ENCODE data around the gene BACH2. TPM values are rescaled to one million over a fixed set of nuclear protein-coding genes. Genes with fewer than 3 reads are reported as not detected.
"Not testable (repeated sequence)": the region's sequence is repeated elsewhere in the genome, so short reads cannot be mapped to it uniquely, and the experiment has no call there.

BACH2 gene
- 79.6 and 90.4 TPM in 2 replicates for total RNA-seq

- ChIA-PET CTCF (interaction anchor here (1.0 to 7.1 kb wide), 8 partner anchors 10 to 356 kb away, joined by 3 to 43 read pairs (median 4); no protein-coding TSS in a partner anchor), POLR2A (interaction anchor here (0.6 to 7.1 kb wide), 35 partner anchors 8 to 290 kb away, joined by 3 to 99 read pairs (median 4); partner anchors contain the start of gene MAP3K7)
- DNase-seq (peak; percentile 85), ATAC-seq (ENCODE audit: low read depth) (peak; percentile 76)
- intact Hi-C loops (cut with micrococcal nuclease), result loop anchor here (1.0 to 10.0 kb wide), 10 partner anchors 19 to 356 kb away; partner anchors contain the start of gene MAP3K7
- Mint-ChIP-seq H3K27me3 (no peaks in the 10 kb centered on the region), H3K27ac (peak within 1 kb of the TSS; percentile 89), H3K4me1 (peaks cover 55% of the 10 kb centered on the region), H3K4me3 (peak within 1 kb of the TSS; percentile 89), H3K36me3 (ENCODE audit: low read depth) (peaks cover 21% of the 10 kb centered on the region), H3K9me3 (no peaks in the 10 kb centered on the region)
- no peak for TF ChIP-seq CTCF (IDR thresholded peaks at IDR 0.05)
Observed at GRCh38 chr6:90296341-90297114, at the start of gene BACH2. TSS of gene BACH2 (minus strand) at chr6:90296843. CDS start at chr6:90008844, 287,999 bp downstream.

- ChIA-PET POLR2A (interaction anchor here (1.0 kb wide), 1 partner anchor 32 kb away, joined by 4 read pairs; no protein-coding TSS in a partner anchor), CTCF (no interaction called here)
- H3K36me3 Mint-ChIP-seq (ENCODE audit: low read depth), result no peaks in the 10 kb centered on the region
- no peak for ATAC-seq (ENCODE audit: low read depth)
- no peak overlapping the region for H3K4me3 Mint-ChIP-seq
- intact Hi-C loops (cut with micrococcal nuclease), result no loop called here
- H3K9me3 Mint-ChIP-seq, result peaks cover 2% of the 10 kb centered on the region
- H3K27ac Mint-ChIP-seq, result no peak overlapping the region
- no peak for TF ChIP-seq CTCF (IDR thresholded peaks at IDR 0.05)
- peaks cover 2% of the 10 kb centered on the region for H3K4me1 Mint-ChIP-seq
- H3K27me3 Mint-ChIP-seq, result no peaks in the 10 kb centered on the region
- DNase-seq, result no peak
Observed at GRCh38 chr6:90343576-90343975, 46.9 kb upstream of the BACH2 start.

GRCh38 chr6:90338409-90338808 is 41.8 kb upstream of the BACH2 start:
- POLR2A ChIA-PET, result no interaction called here
- Mint-ChIP-seq H3K9me3 (peaks cover 8% of the 10 kb centered on the region), H3K27ac (no peak overlapping the region), H3K36me3 (ENCODE audit: low read depth) (no peaks in the 10 kb centered on the region), H3K4me1 (no peaks in the 10 kb centered on the region), H3K27me3 (no peaks in the 10 kb centered on the region), H3K4me3 (no peak overlapping the region)
- CTCF ChIA-PET, result no interaction called here
- ATAC-seq (ENCODE audit: low read depth) (no peak), DNase-seq (no peak)
- TF ChIP-seq CTCF (IDR thresholded peaks at IDR 0.05), result no peak
- intact Hi-C loops (cut with micrococcal nuclease), result no loop called here

- peaks cover 8% of the 10 kb centered on the region for H3K9me3 Mint-ChIP-seq
- no peak for TF ChIP-seq CTCF (IDR thresholded peaks at IDR 0.05)
- intact Hi-C loops (cut with micrococcal nuclease), result no loop called here
- POLR2A ChIA-PET, result no interaction called here
- DNase-seq, result no peak
- ATAC-seq (ENCODE audit: low read depth), result no peak
- no peak overlapping the region for H3K27ac Mint-ChIP-seq
- H3K27me3 Mint-ChIP-seq, result no peaks in the 10 kb centered on the region
- H3K36me3 Mint-ChIP-seq (ENCODE audit: low read depth), result no peaks in the 10 kb centered on the region
- H3K4me3 Mint-ChIP-seq, result no peak overlapping the region
- no peaks in the 10 kb centered on the region for H3K4me1 Mint-ChIP-seq
- CTCF ChIA-PET, result interaction anchor here (1.2 kb wide), 1 partner anchor 396 kb away, joined by 4 read pairs; no protein-coding TSS in a partner anchor
Observed at GRCh38 chr6:90336388-90336947, 39.8 kb upstream of the BACH2 start.

- CTCF ChIA-PET, result no interaction called here
Observed at GRCh38 chr6:90333928-90334327, 37.3 kb upstream of the BACH2 start.

GRCh38 chr6:90332978-90333543 is 36.4 kb upstream of the BACH2 start:
- CTCF ChIA-PET; intact Hi-C loops (cut with micrococcal nuclease); DNase-seq; H3K36me3 Mint-ChIP-seq (ENCODE audit: low read depth); H3K9me3 Mint-ChIP-seq; ATAC-seq (ENCODE audit: low read depth); POLR2A ChIA-PET; H3K27ac Mint-ChIP-seq; H3K27me3 Mint-ChIP-seq; H3K4me3 Mint-ChIP-seq; H3K4me1 Mint-ChIP-seq: not testable (repeated sequence)

More at GRCh38 chr6:90333928-90334327, 37.3 kb upstream of the BACH2 start:
- POLR2A ChIA-PET, result no interaction called here
- DNase-seq, result no peak
- ATAC-seq (ENCODE audit: low read depth), result no peak
- intact Hi-C loops (cut with micrococcal nuclease), result no loop called here
- no peak overlapping the region for H3K27ac Mint-ChIP-seq
- no peak overlapping the region for H3K4me3 Mint-ChIP-seq
- H3K36me3 Mint-ChIP-seq (ENCODE audit: low read depth), result no peaks in the 10 kb centered on the region
- TF ChIP-seq CTCF (IDR thresholded peaks at IDR 0.05), result no peak
- no peaks in the 10 kb centered on the region for H3K27me3 Mint-ChIP-seq
- peaks cover 4% of the 10 kb centered on the region for H3K4me1 Mint-ChIP-seq
- peaks cover 6% of the 10 kb centered on the region for H3K9me3 Mint-ChIP-seq
